ENCODE results near the gene RAB2B.
A peak's percentile ranks its signal among the peaks of the same experiment; 100 is the strongest.

RAB2B gene

GRCh38 chr14:21476925-21477681, at the start of gene RAB2B, which contains the start of gene TOX4:
Gene RAB2B, minus strand, starts transcription at chr14:21476959. Its CDS starts 87 bp downstream, at chr14:21476872.
Gene TOX4, plus strand, starts transcription at chr14:21477195. Its CDS starts 84 bp downstream, at chr14:21477279.
- peak; percentile 97 to 99 for DNase-seq

- peak; percentile 78 to 82 for DNase-seq
Observed at GRCh38 chr14:21525962-21526671, 49.4 kb upstream of the RAB2B start, which contains the start of gene SALL2. Gene SALL2, minus strand, starts transcription at chr14:21526346. Its CDS starts 219 bp downstream, at chr14:21526127.

- DNase-seq: no peak
Observed at GRCh38 chr14:21525571-21525961, 48.8 kb upstream of the RAB2B start.

- DNase-seq: no peak
Observed at GRCh38 chr14:21524575-21525490, 48.1 kb upstream of the RAB2B start.

DNA sequence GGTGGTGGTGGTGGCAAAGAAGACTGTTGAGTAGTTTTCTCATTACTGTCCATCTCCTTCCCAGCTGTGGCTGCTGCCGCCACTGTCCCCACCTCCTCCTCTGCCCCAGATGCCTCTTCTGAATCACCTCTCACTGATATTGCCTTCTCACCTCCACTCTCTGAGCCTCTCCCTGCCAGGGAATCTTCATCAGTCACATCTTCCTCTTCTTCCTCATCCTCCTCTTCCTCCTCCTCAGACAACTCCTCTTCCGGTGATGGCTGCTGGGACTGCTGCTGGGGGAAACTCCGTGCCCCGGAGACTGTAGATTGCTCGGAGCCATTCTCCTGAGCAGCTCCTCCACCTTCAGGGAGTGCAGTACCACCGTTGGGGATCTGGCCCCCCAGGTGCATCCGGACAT, 46.4 kb upstream of the RAB2B start:
- DNase-seq: no peak

- no peak for DNase-seq
Observed at GRCh38 chr14:21521501-21521900, 44.7 kb upstream of the RAB2B start.

GRCh38 chr14:21520767-21521166, 44.0 kb upstream of the RAB2B start:
- DNase-seq: no peak

- no peak for DNase-seq
Observed at GRCh38 chr14:21518725-21519124, 42.0 kb upstream of the RAB2B start.

DNA sequence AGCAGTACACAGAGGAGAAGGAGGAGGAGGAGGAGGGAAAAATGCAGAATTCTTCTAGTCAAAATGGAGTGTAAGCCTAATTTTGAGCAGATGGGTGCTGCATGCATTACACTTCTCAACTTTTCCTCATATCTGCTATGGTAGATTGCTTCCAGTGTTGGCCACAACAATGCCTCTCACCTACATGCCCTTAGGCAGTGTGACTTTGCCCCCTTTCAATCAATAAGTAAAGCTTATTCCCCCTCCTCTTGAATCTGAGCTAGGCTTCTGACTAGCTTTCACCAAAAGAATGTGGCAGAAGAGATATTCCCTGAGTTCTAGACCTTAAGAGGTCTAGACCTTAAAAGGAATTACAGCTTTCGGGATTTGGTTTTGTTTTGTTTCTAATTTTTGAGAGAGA, 37.6 kb upstream of the RAB2B start:
- DNase-seq: no peak

- DNase-seq: peak; percentile 97 to 99
Observed at GRCh38 chr14:21510735-21511657, 34.2 kb upstream of the RAB2B start, which contains the start of gene METTL3. Gene METTL3, minus strand, starts transcription at chr14:21511340. Its CDS starts 117 bp downstream, at chr14:21511223.

DNA sequence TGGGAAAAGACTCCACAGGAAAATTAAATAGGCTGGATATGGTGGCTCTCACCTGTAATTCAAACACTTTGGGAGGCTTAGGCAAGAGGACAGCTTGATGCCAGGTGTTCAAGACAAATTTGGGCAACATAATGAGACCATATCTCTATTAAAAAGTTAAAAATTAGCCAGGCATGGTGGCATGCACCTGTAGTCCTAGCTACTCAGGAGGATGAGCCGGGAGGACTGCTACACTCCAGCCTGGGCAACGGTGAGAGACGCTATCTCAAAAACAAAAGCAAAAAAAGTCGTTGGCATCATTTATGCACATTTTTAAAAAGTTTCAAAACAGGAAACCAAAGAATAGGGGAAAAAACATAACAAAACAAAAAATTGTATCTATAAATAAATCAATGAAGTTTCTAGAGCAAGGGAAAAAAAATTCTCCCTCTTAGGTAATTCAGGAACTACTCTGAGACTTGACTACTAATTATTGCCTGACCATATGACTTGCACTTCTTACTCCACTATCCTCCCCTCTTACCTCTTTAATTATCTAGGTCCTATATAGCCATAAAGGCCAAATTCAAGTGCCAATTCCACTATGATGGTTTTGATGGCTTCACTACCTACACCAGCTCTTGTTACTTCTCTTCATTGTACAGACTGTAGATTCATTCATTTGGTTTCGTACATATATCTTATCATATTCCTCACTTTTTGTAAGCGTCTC, 32.8 kb upstream of the RAB2B start:
- no peak for DNase-seq

DNA sequence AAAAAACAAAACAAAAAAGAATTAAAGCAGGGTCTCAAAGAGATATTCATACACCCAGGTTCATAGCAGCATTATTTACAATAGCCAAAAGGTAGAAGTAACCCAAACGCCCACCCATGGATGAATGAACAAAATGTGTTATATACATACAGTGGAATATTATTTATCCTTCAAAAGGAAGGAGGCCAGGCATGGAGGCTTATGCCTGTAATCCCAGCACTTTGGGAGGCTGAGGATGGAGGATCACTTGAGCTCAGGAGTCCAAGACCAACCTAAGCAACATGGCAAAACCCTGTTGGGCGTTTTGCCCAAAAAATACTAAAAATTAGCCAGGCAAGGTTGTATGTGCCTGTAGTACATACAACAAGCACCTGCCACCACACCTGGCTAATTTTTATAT, 29.8 kb upstream of the RAB2B start:
- DNase-seq: no peak

DNA sequence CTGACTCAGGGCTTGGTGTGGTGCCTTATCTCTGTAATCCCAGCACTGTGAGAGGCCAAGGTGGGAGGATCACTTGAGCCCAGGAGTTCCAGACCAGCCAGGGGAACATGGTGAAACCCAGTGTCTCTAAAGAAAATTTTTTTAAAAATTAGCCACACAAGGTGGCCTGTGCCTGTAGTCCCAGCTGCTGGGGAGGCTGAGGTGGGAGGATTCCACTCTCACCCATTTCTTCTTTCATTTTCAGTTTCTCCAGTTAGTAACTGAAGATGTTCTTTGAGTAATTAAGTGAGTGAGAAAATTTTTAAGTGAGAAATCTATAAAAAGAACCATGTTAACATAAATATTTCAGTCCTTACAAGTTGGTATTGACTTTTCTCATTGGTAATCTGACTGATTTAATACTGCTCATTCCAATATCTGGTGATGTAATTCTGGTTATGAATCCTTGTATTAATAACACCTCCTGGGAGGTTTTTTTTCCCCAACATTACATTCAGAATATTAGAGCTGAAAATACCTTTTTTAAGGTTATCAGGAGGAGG, 28.3 kb upstream of the RAB2B start:
- no peak for DNase-seq

DNA sequence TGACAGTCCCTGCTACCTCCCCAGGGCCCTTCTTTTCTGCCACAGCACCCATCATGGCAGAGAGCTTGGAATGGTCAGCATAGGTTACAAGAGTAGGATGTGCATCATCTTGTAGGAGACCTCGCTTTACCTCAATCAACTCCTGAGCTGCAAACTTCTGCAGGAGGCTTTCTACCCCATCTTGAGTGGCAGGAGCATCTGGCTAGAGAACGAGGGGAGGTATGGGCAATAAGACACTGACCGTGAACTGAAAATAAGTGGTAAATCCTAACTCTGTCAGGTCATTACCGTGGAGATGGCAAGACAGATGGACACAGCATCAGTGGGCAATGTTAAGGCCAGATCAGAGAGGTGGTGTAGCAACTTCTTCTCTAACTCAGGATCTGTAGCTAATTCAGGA, 26.6 kb upstream of the RAB2B start:
- no peak for DNase-seq

- no peak for DNase-seq
Observed at GRCh38 chr14:21501568-21501967, 24.8 kb upstream of the RAB2B start.

- peak in 1 of 2 donors; percentile 33 for DNase-seq
Observed at GRCh38 chr14:21498540-21499526, 22.1 kb upstream of the RAB2B start.

DNA sequence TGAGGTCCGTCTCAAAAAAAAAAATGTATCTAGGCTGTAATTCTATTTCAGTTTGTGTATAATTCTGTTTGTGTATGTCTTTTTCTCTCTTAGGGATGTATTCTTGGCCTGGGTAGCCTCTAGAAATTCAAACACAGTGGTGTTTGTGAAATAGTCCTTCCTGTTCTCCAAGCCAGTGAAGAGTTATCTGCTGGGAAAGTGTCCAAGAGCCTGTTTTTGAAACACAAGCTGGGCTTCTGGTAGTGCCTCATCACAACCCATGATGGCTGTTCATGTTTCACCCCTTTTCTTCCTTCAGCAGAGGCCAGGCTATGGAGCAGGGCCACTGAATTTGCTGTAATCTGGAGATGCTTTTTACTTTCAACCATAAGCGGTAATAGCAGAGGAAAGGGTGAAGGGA, 19.7 kb upstream of the RAB2B start:
- no peak for DNase-seq

DNA sequence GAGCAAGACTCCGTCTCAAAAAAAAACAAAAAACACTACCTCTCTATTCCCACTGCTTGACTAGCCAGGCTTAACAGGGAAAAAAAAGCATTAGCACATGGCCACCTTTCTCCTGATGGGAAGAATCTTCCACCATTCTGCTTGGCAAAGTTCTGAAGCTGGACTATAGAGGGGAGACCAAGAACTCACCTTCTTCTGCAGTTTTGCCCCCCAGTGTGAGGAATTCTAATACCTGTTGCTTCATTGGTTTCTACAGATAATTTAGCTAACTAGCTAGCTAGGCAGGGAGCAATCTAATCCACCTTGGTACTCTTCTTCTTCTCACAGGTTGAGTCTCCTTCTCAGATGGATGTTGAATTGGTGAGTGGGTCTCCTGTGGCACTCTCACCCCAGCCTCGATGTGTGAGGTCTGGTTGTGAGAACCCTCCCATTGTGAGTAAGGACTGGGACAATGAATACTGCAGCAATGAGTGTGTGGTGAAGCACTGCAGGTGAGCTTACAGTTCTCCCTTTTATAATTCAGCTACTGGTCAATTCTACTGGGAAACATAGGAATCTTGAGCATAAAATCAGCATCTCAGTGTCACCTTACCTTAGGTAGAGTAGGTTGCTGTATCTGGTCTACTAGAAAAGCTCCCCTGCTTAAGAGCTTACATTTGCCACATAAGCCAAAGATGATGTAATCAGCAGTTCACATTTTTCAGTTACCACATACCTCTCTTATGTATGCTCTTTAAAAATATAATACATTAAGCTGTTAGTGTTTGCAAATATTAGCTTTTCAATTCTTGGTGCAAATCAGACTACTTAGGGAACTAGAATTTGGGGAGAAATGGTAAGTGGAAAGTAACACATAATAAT, 18.4 kb upstream of the RAB2B start:
- DNase-seq: no peak

All from hippocampal formation (tissue), 2 donors.